GM19193 (cell line): Measurements from ENCODE around the gene SNTB2.

Experiments used
- POLR2A ChIP-seq: IDR thresholded peaks from 4 replicates; pipeline ENCODE4 v1.6.1; 2011; ENCODE audit not compliant: insufficient read depth, insufficient read length; ENCODE audit errors: extremely low read depth

The SNTB2 gene

GRCh38 chr16:69319826-69320739 lies 133.1 kb downstream of the SNTB2 start:
- no peak for TF ChIP-seq POLR2A

- no peak for TF ChIP-seq POLR2A
Measured at GRCh38 chr16:69320740-69321073, 133.7 kb downstream of the SNTB2 start.

GRCh38 chr16:69321080-69321479 lies 134.1 kb downstream of the SNTB2 start:
- TF ChIP-seq POLR2A, result no peak

GRCh38 chr16:69322343-69322742 lies 135.4 kb downstream of the SNTB2 start:
- no peak for TF ChIP-seq POLR2A

- no peak for TF ChIP-seq POLR2A
Measured at GRCh38 chr16:69323415-69323814, 136.5 kb downstream of the SNTB2 start.

GRCh38 chr16:69324013-69324531 lies 137.1 kb downstream of the SNTB2 start:
- TF ChIP-seq POLR2A, result no peak

- TF ChIP-seq POLR2A, result no peak
Measured at GRCh38 chr16:69324585-69325253, 137.8 kb downstream of the SNTB2 start.

GRCh38 chr16:69325784-69326171 lies 138.8 kb downstream of the SNTB2 start:
- TF ChIP-seq POLR2A, result no peak

- TF ChIP-seq POLR2A, result no peak
Measured at GRCh38 chr16:69326172-69326873, 139.4 kb downstream of the SNTB2 start.

- TF ChIP-seq POLR2A, result no peak
Measured at GRCh38 chr16:69327585-69328310, 140.8 kb downstream of the SNTB2 start.

GRCh38 chr16:69328854-69329316 lies 141.9 kb downstream of the SNTB2 start:
- TF ChIP-seq POLR2A, result no peak

- TF ChIP-seq POLR2A, result no peak
Measured at GRCh38 chr16:69329369-69330285, 142.7 kb downstream of the SNTB2 start.

GRCh38 chr16:69330286-69331109 lies 143.5 kb downstream of the SNTB2 start, which contains the start of gene PDF:
Gene PDF (minus strand): TSS chr16:69330588. CDS start chr16:69330570, 18 bp downstream.
- TF ChIP-seq POLR2A, result peak; percentile 77
